Measurements from ENCODE around the gene EIF3B. TPM values are rescaled to one million over a fixed set of nuclear protein-coding genes. Genes with fewer than 3 reads are reported as not detected.

EIF3B gene
- total RNA-seq, 1 donor from 2014 or later: 120 TPM

DNA sequence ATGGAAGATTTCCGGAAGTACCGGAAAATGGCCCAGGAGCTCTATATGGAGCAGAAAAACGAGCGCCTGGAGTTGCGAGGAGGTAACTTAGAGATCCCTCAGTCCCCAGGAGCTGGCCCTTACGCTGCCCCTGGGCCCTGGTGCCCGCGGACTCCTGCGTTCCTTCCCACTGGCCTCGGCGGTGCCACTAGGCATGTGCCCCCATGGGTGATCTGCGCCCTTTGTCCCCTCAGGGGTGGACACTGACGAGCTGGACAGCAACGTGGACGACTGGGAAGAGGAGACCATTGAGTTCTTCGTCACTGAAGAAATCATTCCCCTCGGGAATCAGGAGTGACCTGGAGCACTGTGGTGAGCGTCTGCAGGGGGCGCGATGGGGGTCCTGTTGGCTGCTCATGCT is 24.5 kb downstream of the EIF3B start:
- H3K27me3 Mint-ChIP-seq (ENCODE audit: low read depth): no peaks in the 10 kb centered on the region
- H3K36me3 Mint-ChIP-seq (ENCODE audit: low read depth): peaks cover 52% of the 10 kb centered on the region
- no peaks in the 10 kb centered on the region for H3K4me1 Mint-ChIP-seq (ENCODE audit: low read depth)
- H3K27ac Mint-ChIP-seq (ENCODE audit: unreplicated experiment): no peak overlapping the region
- H3K9me3 Mint-ChIP-seq (ENCODE audit: low read depth): no peaks in the 10 kb centered on the region
- no peak overlapping the region for H3K4me3 Mint-ChIP-seq (ENCODE audit: unreplicated experiment)
- no peak for TF ChIP-seq CTCF (IDR thresholded peaks at IDR 0.05)
- no peak for DNase-seq (ENCODE audit: low spot score)

DNA sequence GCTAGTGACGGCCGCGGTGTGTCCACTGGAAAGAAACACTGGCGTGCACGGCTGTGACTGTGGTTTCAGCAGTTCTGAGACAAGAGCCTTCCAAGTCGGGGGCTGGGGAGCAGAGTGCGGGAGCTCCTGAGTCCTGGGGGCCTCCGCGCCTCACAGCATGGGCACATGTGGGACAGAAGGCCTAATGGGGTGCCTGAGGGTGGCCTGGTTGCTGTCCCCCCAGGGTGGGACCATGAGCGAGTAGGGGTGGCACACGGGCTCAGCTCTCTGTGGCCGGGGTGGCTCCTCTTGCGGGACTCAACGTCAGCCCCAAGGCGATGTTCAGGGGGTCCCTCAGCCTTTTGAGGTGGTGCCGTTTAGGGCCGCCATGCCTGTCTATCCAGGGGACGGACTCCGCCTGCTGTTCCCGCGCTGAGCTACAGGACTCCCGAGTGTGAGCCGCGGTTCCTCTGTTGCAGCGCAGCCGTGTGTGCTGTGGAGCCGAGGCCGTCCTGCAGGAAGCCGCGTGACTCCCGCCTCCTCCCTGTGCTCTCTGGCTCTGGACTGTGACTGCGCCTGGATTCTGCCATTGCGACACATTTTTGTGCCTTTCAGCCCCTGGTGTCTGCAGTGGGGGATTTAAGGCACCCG is 25.3 kb downstream of the EIF3B start:
- Mint-ChIP-seq H3K27me3 (ENCODE audit: low read depth) (no peaks in the 10 kb centered on the region), H3K4me1 (ENCODE audit: low read depth) (no peaks in the 10 kb centered on the region), H3K27ac (ENCODE audit: unreplicated experiment) (no peak overlapping the region), H3K9me3 (ENCODE audit: low read depth) (no peaks in the 10 kb centered on the region), H3K4me3 (ENCODE audit: unreplicated experiment) (no peak overlapping the region), H3K36me3 (ENCODE audit: low read depth) (peaks cover 49% of the 10 kb centered on the region)
- TF ChIP-seq CTCF (IDR thresholded peaks at IDR 0.05): no peak
- no peak for DNase-seq (ENCODE audit: low spot score)

- Mint-ChIP-seq H3K9me3 (ENCODE audit: low read depth) (no peaks in the 10 kb centered on the region), H3K27me3 (ENCODE audit: low read depth) (no peaks in the 10 kb centered on the region), H3K4me3 (ENCODE audit: unreplicated experiment) (no peak overlapping the region), H3K4me1 (ENCODE audit: low read depth) (no peaks in the 10 kb centered on the region), H3K27ac (ENCODE audit: unreplicated experiment) (no peak overlapping the region), H3K36me3 (ENCODE audit: low read depth) (peaks cover 44% of the 10 kb centered on the region)
- no peak for TF ChIP-seq CTCF (IDR thresholded peaks at IDR 0.05)
- DNase-seq (ENCODE audit: low spot score): no peak
Observed at GRCh38 chr7:2380461-2380860, 25.8 kb downstream of the EIF3B start.

- Mint-ChIP-seq H3K27ac (ENCODE audit: unreplicated experiment) (no peak overlapping the region), H3K9me3 (ENCODE audit: low read depth) (no peaks in the 10 kb centered on the region), H3K36me3 (ENCODE audit: low read depth) (peaks cover 41% of the 10 kb centered on the region), H3K27me3 (ENCODE audit: low read depth) (no peaks in the 10 kb centered on the region), H3K4me1 (ENCODE audit: low read depth) (no peaks in the 10 kb centered on the region), H3K4me3 (ENCODE audit: unreplicated experiment) (no peak overlapping the region)
- TF ChIP-seq CTCF (IDR thresholded peaks at IDR 0.05): no peak
- no peak for DNase-seq (ENCODE audit: low spot score)
Observed at GRCh38 chr7:2381227-2381626, 26.6 kb downstream of the EIF3B start.

- Mint-ChIP-seq H3K27me3 (ENCODE audit: low read depth) (no peaks in the 10 kb centered on the region), H3K9me3 (ENCODE audit: low read depth) (no peaks in the 10 kb centered on the region), H3K27ac (ENCODE audit: unreplicated experiment) (no peak overlapping the region), H3K4me3 (ENCODE audit: unreplicated experiment) (no peak overlapping the region), H3K4me1 (ENCODE audit: low read depth) (no peaks in the 10 kb centered on the region), H3K36me3 (ENCODE audit: low read depth) (peaks cover 36% of the 10 kb centered on the region)
- DNase-seq (ENCODE audit: low spot score): no peak
- no peak for TF ChIP-seq CTCF (IDR thresholded peaks at IDR 0.05)
Observed at GRCh38 chr7:2381881-2382509, 27.4 kb downstream of the EIF3B start.

Data from chondrocyte (in vitro differentiated cells).